GM18873 (cell line): ENCODE measurements around the gene CCDC92B.
"Not testable (repeated sequence)": the region's sequence is repeated elsewhere in the genome, so short reads cannot be mapped to it uniquely, and the experiment has no call there.

Experiments
- ATAC-seq: cut with Tn5 transposase; IDR thresholded peaks from one replicate; pipeline ENCODE4 v1.9.1; 2021; ENCODE audit warnings: mild to moderate bottlenecking, moderate library complexity, moderate number of reproducible peaks; ENCODE audit not compliant: unreplicated experiment, low FRiP score

Gene CCDC92B

DNA sequence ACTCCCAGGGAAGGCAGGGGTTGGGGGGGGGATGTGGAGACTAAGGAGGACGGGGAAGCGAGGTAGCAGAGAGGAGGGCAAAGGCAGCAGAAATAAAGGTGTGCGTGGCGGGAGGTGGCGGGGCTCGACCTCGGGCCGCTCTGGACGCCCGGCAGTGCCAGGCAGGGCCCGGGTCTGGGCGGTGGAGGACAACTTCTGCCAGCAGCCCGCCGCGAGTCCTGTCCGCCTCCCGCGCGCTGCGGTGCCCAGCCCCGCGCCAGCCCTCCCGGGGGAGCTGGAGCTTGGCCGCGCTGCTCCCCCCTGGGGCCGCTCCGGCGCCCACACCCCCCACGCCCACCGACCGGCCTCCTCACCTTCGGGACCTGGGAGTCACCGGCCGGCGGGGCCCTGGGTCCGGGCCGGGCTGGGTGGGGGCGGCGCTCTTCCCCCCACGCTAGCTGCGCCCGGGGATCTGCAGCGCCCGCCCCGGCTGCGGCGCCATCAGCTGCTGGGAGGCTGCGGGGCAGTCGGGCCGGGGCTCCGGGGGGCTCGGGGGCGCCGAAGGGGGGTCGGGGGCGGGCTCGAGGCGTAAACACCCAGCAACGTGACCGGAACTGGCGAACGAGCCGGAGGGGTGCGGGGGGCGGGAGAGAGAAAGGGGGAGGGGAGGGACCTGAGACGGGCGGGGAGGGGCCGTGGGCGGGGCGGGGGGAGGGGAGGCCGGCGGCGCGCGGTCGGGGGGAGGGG is at the start of gene CCDC92B:
Gene CCDC92B, minus strand, starts transcription at position 595 of the 726 bp plus-strand sequence. CDS start 14,507 bp downstream, outside the sequence.
- ATAC-seq = no peak

DNA sequence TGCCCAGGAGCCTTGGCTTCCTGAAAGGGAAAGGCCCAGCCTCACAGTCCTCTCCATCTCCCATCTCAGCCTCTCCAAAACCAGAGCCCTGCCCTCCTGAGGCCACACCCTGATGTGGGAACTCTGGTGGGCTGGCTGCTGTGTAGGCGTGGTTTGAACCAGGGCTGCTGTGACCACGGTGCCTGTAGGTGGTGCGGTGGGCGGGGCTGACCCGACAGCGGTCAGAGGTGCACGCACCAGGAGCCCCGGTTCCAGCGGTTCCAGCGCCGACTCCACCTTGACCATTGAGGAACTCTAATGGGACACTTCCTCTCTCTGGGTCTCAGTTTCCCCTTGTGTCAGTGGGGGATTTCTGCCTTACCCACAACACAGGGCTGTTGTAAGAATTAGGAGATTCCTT is 49.2 kb upstream of the CCDC92B start:
- no peak for ATAC-seq

DNA sequence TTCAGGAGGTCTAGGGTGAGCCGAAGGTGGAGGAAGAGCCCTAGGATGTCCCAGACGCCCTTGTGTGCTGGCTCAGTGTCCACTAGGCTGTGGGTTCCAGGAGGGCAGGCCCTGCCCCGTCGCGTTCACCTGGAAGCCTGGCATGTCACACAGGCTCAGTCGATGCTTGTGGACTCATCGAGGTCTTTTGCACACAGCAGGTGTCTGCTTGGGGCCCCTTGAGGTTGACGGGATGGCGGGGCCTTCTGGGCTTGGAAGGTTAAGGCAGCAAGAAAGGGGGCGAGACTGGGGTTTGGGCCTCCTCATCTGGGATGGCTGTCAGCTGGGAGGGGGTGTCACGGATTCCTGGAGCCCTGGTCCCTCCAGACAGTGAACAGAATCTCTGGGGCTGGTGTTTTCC is 48.7 kb upstream of the CCDC92B start:
- no peak for ATAC-seq

DNA sequence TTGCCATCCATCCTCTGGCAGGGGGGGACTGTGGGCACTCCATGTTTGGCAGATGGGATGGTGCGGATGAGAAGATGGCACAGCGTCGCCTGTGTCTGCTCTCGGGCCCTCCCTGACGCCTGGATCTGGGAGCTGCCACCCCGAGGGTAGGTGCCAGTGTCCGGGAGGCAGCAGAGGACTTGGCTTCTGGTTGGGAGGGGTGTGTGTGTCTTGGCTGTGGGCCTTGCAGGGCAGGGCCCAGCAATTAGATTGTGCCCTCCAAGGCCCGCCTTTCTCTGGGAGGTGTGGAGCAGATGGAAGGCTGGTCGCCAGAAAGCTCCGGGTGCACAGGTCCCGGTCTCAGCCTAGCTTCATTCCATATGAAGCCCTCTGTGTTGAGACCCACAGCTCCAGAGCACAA is 48.2 kb upstream of the CCDC92B start:
- no peak for ATAC-seq

DNA sequence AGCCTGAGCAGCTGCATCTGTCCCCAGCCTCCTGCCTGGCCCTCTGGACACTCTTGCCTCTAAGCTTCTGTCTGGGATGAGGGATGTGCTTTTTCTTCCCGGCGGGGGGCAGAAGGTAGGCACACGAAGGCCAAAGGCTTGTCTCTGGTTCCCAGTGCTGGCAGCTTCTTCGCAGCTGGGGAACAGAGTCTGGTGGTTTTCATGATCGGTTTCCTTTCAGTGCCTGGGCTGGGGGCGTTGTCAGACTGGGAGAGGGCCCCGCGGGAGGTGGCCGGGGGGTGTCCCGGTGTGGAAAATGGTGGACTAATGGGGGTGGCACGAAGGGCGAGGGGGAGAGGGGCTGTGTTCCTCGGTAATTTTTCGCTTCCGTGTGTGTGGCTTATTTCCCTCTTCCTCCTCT is 47.8 kb upstream of the CCDC92B start:
- no peak for ATAC-seq

DNA sequence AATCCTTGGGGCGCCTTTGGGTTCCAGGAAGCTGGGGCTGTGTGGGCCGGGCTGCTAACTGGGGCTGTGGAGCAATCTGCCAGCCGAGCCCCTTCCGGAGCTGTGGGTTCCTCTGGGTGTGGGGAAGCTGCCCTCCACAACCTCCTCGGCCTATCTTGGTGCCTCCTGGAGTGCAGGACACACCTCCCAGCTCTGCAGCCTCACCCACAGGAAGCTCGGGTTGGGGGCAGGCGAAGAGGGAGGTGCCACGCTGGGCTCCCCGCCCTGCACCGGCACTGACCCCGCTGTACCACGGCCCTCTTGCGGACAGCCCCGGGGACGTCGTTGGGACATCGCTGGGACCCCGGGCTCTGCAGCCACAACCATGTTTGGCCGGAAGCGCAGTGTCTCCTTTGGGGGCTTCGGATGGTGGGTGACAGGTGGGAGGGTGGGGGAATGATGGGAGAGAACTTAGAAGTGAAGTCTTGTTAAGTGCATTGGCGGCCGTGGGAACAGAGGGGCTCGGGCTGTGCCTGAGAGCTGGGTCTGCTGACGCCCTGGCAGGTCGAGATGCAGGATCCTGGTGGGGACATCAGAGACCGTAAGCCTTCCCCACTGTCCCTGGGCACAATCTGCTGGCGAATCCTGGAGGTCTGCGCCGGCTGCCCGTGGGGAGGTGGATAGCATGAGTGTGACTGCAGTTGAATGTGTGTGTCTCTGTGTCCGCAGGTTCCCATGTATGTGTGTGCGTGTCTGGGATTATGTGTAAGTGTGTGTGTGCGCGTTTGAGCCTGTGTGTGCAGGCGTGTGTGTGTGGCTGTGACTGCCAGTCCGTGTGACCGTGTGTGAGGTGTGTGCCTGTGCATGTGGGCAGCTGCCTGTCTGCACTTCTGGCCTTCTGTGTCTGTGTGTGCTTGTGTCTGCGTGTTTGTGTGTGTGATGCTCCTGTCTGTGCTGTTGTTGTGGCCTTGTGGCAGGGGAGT is 47.0 kb upstream of the CCDC92B start, which contains the start of gene RAP1GAP2:
Gene RAP1GAP2, plus strand, starts transcription at position 275 of the 962 bp plus-strand sequence. Its CDS starts 90 bp downstream, at position 365.
- no peak for ATAC-seq

DNA sequence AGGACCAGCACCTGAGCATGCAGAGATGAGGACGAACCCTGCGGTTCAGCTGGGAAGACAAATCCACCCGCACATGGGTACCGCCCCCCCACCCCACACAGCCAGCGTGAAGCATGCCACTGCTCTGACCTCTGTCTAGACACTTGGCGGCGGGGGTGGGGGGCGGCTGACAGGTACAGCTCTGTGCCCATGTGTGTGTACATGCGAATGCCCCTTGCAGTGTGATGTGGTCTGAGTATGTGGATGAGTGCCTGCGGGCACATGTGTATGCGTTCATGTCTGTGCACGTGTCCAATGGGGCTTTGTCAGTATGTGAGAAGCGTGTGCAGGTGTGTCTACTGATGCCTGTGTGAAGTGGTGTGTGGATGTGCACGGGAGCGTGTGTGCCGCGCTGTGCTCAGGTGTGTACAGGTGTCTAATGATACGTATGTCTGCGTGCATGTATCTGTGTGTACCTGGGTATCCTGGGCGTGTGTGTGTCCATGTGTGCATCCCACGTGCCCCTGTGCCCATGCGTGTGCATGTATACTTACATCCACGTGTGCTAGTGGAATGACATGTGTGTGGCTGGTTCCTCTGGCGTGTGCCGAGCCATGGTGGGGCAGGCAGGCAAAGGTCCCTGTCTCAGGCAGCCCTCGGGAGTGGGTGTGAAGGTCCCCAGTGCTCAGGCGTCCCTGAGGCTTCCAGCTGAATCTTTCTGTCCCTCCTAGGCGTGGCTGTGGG is 46.1 kb upstream of the CCDC92B start:
- ATAC-seq = no peak

DNA sequence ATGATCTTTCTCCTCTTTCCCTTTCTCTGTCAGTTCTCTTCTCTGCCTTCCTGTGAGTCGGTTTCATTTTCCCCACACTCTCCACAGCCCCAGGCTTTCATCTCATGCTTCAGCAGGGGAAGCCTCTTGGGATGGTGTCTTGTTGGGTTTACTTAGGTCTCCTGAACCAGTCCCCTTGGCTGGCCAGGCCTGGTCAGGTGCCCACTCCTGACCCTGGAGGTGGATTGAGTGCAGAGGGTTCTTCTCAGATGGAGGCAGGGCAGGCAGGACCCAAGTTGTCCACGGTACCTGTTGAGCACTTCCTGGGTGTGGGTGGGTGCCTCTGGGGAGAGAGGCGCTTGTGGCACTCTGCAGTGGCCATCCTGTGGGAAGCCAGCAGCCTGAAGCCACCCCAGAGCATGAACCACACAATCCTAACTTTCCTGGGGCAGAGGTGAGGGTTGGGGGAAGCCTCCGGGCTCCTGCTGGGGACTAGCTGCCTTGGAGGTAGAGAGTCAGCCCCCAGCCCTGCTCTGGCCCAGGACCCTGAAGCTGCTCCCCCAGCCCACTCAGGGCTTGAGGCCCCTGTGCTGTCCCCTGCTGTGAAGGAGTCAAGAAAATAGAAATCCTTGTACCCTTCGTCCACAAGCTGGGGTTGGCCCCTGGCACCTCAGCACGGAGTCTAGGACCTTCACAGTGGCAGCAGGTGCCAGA is 44.8 kb upstream of the CCDC92B start:
- no peak for ATAC-seq

DNA sequence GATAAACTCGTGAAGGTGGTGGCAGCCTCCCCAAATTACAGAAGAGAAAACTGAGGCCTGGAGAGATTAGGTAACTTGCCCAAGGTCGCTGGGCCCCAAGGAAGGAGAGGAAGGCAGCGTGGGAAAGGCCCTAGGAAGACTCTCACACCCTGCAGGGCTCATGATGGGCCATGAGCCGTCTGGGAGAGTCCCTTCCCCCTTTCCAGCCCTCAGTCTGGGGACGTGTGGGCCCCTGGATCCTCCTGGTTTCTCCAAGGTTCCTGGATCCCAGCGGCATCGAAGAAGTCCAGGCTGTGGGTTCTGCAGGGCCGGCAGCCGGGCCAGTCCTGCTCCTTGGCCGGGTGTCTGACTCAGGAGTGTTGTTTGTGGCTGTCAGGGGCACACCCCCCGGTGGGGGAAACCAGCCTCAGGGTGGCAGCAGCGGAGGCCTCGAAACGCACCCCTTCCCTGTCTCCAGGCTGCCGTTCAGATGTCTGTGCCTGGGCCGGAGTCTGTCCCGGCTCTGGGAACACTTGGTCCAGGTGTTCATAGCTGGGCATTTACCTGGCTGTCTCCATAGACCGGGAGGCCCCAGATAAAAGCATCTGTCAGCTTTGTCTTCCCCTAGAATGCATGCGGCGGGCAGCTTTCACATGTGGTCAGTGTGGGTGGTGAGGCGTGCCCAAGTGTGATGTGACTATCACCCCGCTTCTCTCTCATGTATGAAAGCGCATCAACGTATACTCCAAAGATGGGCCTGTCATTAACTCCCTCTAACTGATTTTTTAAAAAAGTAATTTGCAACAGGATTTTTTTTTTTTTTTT is 43.1 kb upstream of the CCDC92B start:
- ATAC-seq = no peak

DNA sequence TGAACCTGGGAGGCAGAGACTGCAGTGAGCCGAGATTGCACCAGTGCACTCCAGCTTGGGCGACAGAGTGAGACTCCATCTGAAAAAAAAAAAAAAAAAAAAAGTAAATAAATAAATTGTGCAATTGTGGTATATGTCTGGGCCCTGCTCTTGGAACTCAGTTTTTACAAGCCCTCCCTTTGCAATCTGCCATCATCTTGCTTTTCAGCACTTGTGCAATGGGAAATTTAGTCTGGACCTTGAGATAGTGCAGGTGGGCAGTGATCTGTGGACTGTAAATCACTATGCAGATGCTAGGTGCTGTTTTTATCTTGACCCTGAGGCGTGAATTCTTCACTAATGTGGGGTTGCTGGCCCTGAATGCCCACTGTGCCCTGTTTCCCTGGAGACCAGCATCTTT is 40.2 kb upstream of the CCDC92B start:
- no peak for ATAC-seq

DNA sequence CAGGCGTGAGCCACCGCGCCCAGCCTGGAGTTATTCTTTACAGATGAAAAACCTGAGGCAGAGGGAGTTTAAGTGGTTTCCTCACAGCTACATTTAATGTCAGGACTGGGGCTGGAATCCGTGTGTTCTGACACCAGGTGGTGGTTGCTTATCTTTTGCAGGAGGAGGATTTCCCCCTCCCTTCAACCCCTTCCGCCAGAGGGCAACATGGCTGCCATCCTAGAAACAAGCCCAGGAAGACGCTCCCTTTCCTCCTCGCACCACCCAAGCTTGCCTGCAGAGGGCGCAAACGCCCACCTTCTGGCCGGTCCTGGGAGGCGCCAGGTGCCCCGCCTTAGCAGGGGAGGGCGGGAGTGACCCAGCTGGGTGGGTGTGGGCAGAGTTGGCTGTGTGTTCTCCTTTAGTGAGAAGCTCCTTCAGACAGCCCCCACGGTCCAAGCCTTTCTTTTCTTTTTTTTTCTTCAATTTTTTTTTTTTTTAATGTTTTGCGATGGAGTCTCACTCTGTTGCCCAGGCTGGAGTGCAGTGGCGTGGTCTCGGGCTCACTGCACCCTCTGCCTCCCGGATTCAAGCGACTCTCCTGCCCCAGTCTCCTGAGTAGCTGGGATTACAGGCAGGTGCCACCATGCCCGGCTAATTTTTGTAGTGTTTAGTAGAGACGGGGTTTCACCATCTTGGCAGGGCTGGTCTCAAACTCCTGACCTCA is 36.9 kb upstream of the CCDC92B start:
- ATAC-seq = no peak

DNA sequence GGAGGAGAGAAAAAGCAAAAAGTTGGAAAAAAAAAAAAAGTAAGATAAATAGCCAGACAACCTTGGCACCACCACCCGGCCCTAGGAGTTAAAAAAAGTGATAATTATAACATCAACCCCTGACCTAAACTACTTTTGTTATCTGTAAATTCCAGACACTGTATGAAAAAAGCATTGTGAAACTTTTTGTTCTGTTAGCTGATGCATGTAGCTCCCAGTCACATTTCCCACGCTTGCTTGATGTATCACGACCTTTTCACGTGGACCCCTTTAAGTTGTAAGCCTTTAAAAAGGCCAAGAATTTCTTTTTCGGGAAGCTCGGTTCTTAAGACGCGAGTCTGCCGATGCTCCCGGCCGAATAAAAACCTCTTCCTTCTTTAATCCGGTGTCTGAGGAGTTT is 35.9 kb upstream of the CCDC92B start:
- not testable (repeated sequence) for ATAC-seq

DNA sequence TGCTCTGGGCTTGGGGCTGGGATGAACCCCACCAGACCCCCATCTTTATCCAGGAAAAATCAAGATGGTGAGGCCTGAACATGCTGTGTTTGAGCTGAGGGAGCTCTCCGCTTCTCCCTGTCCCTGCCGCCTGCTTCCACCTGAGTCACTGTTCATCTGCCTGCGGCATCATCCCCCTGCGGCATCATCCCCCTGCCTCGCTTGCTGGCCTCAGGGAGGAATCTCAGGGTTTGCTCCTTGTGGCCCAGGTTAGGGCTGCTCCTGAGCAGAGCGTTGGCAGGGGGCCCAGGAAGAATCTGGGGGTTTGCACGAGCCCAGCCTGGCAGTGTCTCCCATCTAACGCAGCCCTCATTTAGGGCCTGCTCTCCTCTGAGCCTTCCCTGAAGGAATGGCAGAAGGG is 35.4 kb upstream of the CCDC92B start:
- ATAC-seq = no peak

DNA sequence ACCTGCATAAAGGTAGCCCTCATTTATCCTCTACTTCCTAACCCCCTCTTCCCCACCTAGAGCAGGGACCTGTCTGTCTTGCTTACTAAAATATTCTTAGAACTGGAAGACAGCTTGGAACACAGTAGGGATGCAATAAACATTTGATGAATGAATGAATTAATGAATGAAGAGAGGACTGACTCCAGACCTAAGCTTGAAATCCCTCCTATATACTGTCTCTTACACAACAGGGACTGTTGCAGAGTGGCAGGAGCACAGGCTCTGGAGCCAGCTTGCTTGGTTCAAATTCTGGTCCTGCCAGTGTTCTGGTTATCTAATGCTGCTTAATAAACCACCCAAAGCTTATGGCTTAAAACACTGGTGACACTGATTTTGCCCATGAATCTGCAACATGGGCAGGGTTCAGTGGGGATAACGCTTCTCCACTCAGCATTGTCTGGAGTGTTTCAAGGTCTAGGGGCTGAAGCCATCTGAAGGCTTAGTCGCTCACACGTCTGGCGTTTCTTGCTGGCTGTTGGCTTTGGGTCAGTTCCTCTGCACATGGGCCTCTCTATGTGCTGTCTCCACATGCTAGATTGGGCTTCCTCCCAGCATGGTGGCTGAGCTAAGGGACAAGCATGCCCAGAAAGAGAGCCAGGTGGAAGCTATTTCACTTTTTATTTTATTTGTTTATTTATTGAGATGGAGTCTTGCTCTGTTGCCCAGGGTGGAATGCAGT is 34.0 kb upstream of the CCDC92B start:
- no peak for ATAC-seq

DNA sequence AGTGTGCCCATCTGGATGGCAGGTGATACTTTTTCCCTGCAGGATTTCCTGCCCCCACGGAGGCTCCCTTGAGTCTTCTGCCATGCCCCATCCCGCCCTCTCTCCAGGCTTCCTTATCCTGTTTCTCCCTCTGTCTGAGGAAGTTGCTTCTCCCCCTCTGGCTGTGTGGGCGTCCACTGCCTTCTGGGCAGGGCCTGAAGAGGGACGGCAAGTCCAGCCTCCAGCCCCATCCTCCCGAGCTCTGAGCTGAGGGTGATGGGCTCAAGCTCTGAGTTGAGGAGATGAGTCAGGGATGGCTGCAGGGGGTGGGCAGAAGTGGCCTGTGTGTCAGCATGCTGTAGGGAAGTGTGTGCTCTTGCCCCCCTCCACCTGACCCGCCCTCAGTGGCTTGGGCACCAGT is 32.6 kb upstream of the CCDC92B start:
- no peak for ATAC-seq

DNA sequence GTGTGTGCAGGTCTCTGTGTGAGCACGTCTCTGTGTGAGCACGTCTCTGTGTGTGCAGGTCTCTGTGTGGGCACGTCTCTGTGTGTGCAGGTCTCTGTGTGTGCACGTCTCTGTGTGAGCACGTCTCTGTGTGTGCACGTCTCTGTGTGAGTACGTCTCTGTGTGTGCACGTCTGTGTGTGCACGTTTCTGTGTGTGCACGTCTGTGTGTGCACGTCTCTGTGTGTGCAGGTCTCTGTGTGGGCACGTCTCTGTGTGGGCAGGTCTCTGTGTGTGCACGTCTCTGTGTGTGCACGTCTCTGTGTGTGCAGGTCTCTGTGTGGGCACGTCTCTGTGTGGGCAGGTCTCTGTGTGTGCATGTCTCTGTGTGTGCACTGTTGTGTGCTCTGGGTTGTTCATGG is 32.1 kb upstream of the CCDC92B start:
- ATAC-seq = not testable (repeated sequence)

DNA sequence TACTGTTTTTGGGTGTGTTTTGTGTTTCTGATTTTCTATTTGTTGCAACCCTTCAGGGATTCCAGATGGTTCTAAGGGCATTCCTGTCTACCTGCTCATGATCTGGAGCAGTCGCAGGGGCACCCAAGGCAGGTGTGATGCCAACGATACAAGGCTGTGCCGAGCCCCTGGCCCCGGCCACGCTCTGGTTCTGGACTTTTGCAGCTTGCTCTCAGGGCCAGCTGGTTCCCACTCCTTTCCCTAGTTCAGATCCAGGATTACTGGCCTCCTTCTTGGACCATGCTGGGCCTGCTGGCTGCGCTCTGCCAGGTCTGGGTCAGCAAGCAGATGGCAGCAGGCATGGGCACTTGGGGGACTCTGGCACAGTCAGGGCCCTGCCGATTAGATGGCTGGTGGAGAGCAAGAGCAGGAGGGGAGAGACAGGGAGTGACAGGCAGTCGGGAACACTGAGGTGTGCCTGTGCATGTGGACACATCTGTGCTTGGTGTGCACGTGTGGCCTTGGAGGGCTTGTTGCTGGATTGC is 31.5 kb upstream of the CCDC92B start:
- no peak for ATAC-seq

DNA sequence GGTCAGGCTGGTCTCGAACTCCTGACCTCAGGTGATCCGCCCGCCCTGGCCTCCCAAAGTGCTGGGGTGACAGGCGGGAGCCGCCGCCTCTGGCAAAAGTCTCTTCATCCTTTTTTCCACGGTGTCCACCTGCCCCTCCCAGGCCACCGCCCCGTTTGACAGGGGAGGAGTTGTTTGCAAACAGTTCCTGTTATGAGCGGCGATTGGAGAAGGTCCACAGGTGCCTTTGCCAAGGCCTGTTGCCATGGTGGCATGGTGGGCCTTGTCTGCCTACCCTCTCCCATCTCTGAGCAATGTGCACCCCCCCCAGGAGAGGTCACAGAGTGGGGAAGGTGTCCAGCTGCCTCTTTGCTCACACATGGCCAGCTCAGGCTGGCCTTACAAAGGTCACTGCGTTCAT is 30.8 kb upstream of the CCDC92B start:
- ATAC-seq = no peak
